Osteoblast (primary cell): ENCODE measurements around the gene CLSTN2. TPM values are rescaled to one million over a fixed set of nuclear protein-coding genes. Genes with fewer than 3 reads are reported as not detected.

Source experiments
- DNase-seq: peaks from one replicate; pipeline ENCODE4 v3.0.0; 2011; ENCODE audit warnings: low spot score, mixed read lengths; ENCODE audit not compliant: insufficient read length; ENCODE audit errors: missing footprints
- H2AFZ ChIP-seq: 2 replicates; pipeline ENCODE4 v1.6.0; 2011; ENCODE audit warnings: mild to moderate bottlenecking, low read length
- H3K27ac ChIP-seq: 2 replicates; pipeline ENCODE4 v1.5.1; 2011; ENCODE audit warnings: mild to moderate bottlenecking, low read depth, low read length, moderate library complexity
- H3K27me3 ChIP-seq: 2 replicates; pipeline ENCODE4 v1.6.0; 2012; ENCODE audit warnings: mild to moderate bottlenecking, control low read depth, inconsistent platforms, low read length, moderate library complexity; ENCODE audit not compliant: insufficient read depth
- H3K36me3 ChIP-seq: 2 replicates; pipeline ENCODE4 v1.5.1; 2011; ENCODE audit warnings: mild to moderate bottlenecking, low read length, control low read depth, moderate library complexity; ENCODE audit not compliant: insufficient read depth
- H3K4me1 ChIP-seq: 2 replicates; pipeline ENCODE4 v1.5.1; 2011; ENCODE audit warnings: mild to moderate bottlenecking, low read length, control low read depth, moderate library complexity; ENCODE audit not compliant: insufficient read depth
- H3K4me2 ChIP-seq: 2 replicates; pipeline ENCODE4 v1.6.0; 2011; ENCODE audit warnings: mild to moderate bottlenecking, low read length; ENCODE audit not compliant: insufficient read depth
- H3K4me3 ChIP-seq: fragments of 200-600 bp; sonication (generic); 3 replicates; pipeline ENCODE4 v1.5.1; 2012; ENCODE audit warnings: mild to moderate bottlenecking, low read length, inconsistent platforms; ENCODE audit not compliant: insufficient read depth
- H3K79me2 ChIP-seq: 2 replicates; pipeline ENCODE4 v1.6.0; 2012; ENCODE audit warnings: mild to moderate bottlenecking, low read length, control low read depth, inconsistent platforms; ENCODE audit not compliant: insufficient read depth
- H3K9me3 ChIP-seq: 2 replicates; pipeline ENCODE4 v1.5.1; 2011; ENCODE audit warnings: low read depth, low read length, control low read depth
- H4K20me1 ChIP-seq: 2 replicates; pipeline ENCODE4 v1.6.0; 2012; ENCODE audit warnings: mild to moderate bottlenecking, low read length, control low read depth; ENCODE audit not compliant: insufficient read depth
- total RNA-seq: library from RNA; depleted of rRNA; stranded (reverse); fragments of >200 nt; gene quantifications from 2 replicates; pipeline ENCODE4 v1.2.3, GENCODE V29; 2012
- TF ChIP-seq, protein P1 (sequence below): IDR thresholded peaks from 2 replicates; pipeline ENCODE4 v1.5.1; 2011; ENCODE audit warnings: mild to moderate bottlenecking, low read depth, low read length, moderate library complexity; ENCODE audit errors: extremely low read depth

Gene CLSTN2
- total RNA-seq, 1 donor = under 0.01 TPM

DNA sequence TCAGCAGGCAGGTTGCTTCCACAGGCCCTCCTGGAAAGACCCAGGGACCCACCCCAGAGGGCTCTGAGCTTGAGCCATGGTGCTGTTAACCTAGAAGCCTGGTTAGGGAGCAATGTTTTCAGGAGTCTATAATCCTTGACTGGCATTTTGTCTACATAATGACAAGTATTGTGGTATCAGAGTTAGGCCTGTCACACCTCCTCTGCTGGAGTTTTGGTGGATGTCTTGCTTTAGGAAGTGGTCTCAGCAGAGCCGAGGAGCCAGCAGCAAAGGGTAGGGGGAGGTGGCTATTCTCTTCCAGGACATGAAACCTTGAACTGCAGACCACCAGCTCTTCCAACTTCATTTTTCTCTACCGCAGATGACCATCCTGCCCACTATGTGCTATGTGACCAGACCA is 76.1 kb downstream of the CLSTN2 start:
- no peaks in the 10 kb centered on the region for H3K79me2 ChIP-seq
- H3K36me3 ChIP-seq = no peaks in the 10 kb centered on the region
- no peak overlapping the region for H3K27ac ChIP-seq
- no peaks in the 10 kb centered on the region for H3K27me3 ChIP-seq
- no peak for DNase-seq
- no peak overlapping the region for H2AFZ ChIP-seq
- no peaks in the 10 kb centered on the region for H4K20me1 ChIP-seq
- H3K4me2 ChIP-seq = no peak overlapping the region
- H3K9me3 ChIP-seq = no peaks in the 10 kb centered on the region
- TF ChIP-seq, protein P1, sequence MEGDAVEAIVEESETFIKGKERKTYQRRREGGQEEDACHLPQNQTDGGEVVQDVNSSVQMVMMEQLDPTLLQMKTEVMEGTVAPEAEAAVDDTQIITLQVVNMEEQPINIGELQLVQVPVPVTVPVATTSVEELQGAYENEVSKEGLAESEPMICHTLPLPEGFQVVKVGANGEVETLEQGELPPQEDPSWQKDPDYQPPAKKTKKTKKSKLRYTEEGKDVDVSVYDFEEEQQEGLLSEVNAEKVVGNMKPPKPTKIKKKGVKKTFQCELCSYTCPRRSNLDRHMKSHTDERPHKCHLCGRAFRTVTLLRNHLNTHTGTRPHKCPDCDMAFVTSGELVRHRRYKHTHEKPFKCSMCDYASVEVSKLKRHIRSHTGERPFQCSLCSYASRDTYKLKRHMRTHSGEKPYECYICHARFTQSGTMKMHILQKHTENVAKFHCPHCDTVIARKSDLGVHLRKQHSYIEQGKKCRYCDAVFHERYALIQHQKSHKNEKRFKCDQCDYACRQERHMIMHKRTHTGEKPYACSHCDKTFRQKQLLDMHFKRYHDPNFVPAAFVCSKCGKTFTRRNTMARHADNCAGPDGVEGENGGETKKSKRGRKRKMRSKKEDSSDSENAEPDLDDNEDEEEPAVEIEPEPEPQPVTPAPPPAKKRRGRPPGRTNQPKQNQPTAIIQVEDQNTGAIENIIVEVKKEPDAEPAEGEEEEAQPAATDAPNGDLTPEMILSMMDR = no peak
- no peaks in the 10 kb centered on the region for H3K4me1 ChIP-seq
- no peak overlapping the region for H3K4me3 ChIP-seq

DNA sequence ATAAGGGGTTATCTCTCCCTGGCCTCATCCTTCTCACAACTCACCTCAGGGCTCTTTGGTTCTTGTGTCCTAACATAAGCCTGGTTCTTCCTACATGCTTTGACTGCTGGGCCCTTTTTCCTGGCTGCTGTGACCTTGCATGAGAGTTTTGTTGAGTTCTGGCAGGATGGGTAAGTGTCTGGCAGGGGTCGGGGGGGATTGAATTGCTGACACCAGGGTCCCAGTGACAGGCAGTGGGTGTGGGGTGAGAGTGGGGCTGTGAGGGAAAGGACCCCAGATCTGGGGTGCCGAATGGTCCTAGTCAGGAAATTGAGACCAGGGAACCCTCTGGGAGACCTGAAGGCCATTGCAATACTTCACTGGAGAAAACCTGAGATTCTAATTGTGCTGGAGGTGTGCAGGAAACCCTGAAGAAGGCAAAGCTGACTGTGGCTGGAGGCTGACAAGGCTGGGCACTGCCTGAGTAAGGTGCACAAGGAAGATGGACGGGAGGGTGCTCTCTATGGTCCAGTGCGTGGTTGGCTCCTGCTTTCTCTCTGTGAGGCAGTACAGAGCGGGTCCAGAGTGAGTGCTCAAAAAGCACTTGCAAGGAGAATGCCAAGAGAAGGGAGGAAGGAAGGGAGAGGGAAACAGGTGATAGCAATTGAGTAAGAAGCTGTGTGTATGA is 76.8 kb downstream of the CLSTN2 start:
- Histone ChIP-seq H3K9me3 (no peaks in the 10 kb centered on the region), H3K4me3 (no peak overlapping the region), H4K20me1 (no peaks in the 10 kb centered on the region), H3K79me2 (no peaks in the 10 kb centered on the region), H3K27ac (no peak overlapping the region), H3K4me1 (no peaks in the 10 kb centered on the region), H2AFZ (no peak overlapping the region), H3K36me3 (no peaks in the 10 kb centered on the region), H3K4me2 (no peak overlapping the region), H3K27me3 (no peaks in the 10 kb centered on the region)
- TF ChIP-seq, protein P1 = no peak
- DNase-seq = no peak

DNA sequence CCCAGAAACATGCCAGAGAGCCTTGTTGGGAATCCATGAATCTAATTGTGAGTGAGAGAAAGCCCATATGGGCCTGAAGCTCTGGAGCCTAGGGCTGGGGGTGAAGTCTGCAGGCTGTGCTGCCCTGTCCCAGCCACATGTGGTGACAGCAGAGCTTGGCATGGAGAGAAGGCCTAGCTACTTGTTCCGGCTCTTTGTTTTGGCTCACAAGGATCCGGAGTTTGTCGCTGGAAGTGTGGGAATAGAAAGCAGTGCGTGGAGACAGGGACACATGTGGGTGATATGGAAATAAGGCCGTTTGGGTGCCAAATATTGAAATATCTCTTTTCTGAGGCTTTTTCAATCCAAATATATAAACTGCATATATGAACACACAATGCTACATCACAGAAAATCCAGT is 78.2 kb downstream of the CLSTN2 start:
- DNase-seq = no peak
- no peaks in the 10 kb centered on the region for H3K36me3 ChIP-seq
- no peak overlapping the region for H3K4me2 ChIP-seq
- TF ChIP-seq, protein P1 = no peak
- no peak overlapping the region for H2AFZ ChIP-seq
- no peaks in the 10 kb centered on the region for H3K4me1 ChIP-seq
- no peaks in the 10 kb centered on the region for H3K9me3 ChIP-seq
- H3K27me3 ChIP-seq = no peaks in the 10 kb centered on the region
- H3K79me2 ChIP-seq = no peaks in the 10 kb centered on the region
- no peak overlapping the region for H3K27ac ChIP-seq
- H4K20me1 ChIP-seq = no peaks in the 10 kb centered on the region
- H3K4me3 ChIP-seq = no peak overlapping the region

DNA sequence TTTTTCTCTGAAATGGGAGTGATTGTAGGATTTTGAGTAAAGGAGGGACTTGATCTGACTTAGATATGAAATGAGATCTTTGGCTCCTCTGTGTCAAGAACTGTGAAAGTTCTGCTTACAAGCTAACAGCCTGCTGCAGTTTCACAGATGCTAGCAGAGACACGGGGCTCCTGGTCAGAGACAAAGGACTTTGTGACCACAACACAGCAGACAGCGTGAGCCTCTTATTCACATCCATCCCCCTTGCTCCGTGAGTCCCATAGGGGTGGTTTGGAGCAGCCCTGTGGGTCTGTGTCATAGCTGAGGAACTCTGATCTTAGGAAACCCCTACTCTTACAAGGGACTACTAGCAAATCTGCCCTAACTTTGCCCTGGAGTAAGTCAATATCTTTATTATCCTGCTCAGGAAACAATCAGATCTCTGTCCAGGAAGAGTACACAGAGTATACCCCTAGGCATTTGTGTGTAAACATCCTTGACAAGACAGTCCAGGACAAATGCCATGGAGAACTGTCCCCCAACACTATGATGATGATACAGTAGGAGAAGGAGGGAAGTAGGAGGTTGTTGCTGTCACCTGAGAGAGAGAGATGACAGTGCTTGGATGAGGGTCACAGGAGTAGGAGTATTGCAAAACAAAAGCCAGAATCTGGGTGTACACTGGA is 80.0 kb downstream of the CLSTN2 start:
- no peak for DNase-seq
- H3K4me1 ChIP-seq = no peaks in the 10 kb centered on the region
- H3K9me3 ChIP-seq = no peaks in the 10 kb centered on the region
- TF ChIP-seq, protein P1 = no peak
- no peak overlapping the region for H3K27ac ChIP-seq
- no peaks in the 10 kb centered on the region for H3K27me3 ChIP-seq
- H3K4me2 ChIP-seq = no peak overlapping the region
- H2AFZ ChIP-seq = no peak overlapping the region
- H3K4me3 ChIP-seq = no peak overlapping the region
- H4K20me1 ChIP-seq = no peaks in the 10 kb centered on the region
- no peaks in the 10 kb centered on the region for H3K36me3 ChIP-seq
- H3K79me2 ChIP-seq = no peaks in the 10 kb centered on the region
